Measurements from ENCODE around the gene TCERG1L.
A peak's percentile ranks its signal among the peaks of the same experiment; 100 is the strongest.

The TCERG1L gene

GRCh38 chr10:131065673-131066305 lies 245.7 kb downstream of the TCERG1L start:
- Histone ChIP-seq H3K27ac (no peak overlapping the region), H3K4me3 (ENCODE audit: low read depth, low read length) (no peak overlapping the region), H3K4me2 (ENCODE audit: low read length) (no peak overlapping the region), H3K4me1 (no peaks in the 10 kb centered on the region), H3K9me3 (ENCODE audit: control insufficient read depth, low read length) (no peaks in the 10 kb centered on the region), H3K79me2 (no peaks in the 10 kb centered on the region), H3K27me3 (ENCODE audit: control insufficient read depth, insufficient read depth, low read length) (no peaks in the 10 kb centered on the region), H3K9ac (no peak overlapping the region), H3K36me3 (ENCODE audit: control insufficient read depth, insufficient read depth, low read length) (no peaks in the 10 kb centered on the region), H2AFZ (no peak overlapping the region)
- TF ChIP-seq, protein P1, sequence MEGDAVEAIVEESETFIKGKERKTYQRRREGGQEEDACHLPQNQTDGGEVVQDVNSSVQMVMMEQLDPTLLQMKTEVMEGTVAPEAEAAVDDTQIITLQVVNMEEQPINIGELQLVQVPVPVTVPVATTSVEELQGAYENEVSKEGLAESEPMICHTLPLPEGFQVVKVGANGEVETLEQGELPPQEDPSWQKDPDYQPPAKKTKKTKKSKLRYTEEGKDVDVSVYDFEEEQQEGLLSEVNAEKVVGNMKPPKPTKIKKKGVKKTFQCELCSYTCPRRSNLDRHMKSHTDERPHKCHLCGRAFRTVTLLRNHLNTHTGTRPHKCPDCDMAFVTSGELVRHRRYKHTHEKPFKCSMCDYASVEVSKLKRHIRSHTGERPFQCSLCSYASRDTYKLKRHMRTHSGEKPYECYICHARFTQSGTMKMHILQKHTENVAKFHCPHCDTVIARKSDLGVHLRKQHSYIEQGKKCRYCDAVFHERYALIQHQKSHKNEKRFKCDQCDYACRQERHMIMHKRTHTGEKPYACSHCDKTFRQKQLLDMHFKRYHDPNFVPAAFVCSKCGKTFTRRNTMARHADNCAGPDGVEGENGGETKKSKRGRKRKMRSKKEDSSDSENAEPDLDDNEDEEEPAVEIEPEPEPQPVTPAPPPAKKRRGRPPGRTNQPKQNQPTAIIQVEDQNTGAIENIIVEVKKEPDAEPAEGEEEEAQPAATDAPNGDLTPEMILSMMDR (IDR thresholded peaks at IDR 0.05), result no peak

DNA sequence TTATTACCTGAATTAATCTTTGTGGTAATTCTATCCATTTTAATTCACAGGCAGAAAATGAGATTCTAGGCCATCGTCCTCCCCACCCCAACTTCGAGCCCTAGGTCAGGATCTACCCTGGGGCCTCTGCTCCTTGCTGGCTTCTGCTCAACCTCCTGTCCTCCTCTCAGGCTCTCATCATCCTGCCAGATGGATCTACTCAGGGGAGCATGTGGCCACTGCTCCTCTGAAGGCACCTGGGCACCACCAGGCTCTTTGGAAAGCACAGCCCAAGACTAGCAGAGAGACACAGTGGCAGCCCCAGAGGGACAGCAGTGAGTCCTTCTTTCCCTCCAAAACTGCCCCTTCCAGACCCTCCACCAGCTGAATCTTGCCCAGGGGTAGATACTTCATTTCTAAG lies 248.2 kb downstream of the TCERG1L start:
- no peaks in the 10 kb centered on the region for H3K9me3 ChIP-seq (ENCODE audit: control insufficient read depth, low read length)
- TF ChIP-seq, protein P1 (IDR thresholded peaks at IDR 0.05), result no peak

DNA sequence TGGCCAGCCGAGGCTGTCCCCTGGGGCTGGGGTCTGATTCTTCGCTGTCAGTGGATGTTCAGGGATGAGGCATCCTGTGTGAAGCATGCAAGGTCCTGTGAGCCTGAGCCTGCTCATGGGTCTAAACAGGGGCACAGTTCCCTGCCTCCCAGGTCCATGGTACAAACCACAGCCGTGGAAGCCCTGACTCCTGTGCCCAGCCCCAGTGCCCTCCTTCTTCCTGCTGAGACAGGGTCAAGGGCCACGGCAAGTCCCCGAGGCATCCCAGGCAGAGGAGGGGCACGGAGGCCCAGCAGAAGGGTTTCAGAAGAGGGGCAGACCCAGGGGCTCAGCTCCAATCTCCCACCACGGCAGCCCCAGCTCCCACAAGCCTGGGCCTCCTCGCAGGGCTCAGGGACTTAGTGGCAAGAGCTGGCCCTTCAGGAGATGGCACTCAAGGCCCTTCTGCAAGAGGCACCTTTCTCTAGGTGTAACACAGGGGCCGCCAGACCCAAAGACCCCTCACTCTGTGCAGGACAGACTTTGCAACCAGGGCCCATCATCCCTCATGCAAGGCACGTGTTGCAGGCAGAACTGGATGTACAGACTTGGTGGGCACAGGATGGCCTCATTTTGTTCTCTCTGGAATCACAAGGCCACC lies 248.8 kb downstream of the TCERG1L start:
- H3K4me1 ChIP-seq, result no peaks in the 10 kb centered on the region
- H3K4me3 ChIP-seq (ENCODE audit: low read depth, low read length), result no peak overlapping the region
- H2AFZ ChIP-seq, result no peak overlapping the region
- H3K36me3 ChIP-seq (ENCODE audit: control insufficient read depth, insufficient read depth, low read length), result no peaks in the 10 kb centered on the region
- H3K4me2 ChIP-seq (ENCODE audit: low read length), result no peak overlapping the region
- TF ChIP-seq, protein P1 (IDR thresholded peaks at IDR 0.05), result no peak
- no peaks in the 10 kb centered on the region for H3K27me3 ChIP-seq (ENCODE audit: control insufficient read depth, insufficient read depth, low read length)
- no peaks in the 10 kb centered on the region for H3K9me3 ChIP-seq (ENCODE audit: control insufficient read depth, low read length)
- H3K79me2 ChIP-seq, result no peaks in the 10 kb centered on the region
- H3K27ac ChIP-seq, result no peak overlapping the region
- no peak overlapping the region for H3K9ac ChIP-seq

More for the DNA sequence above, 248.2 kb downstream of the TCERG1L start:
- H3K4me1 ChIP-seq, result no peaks in the 10 kb centered on the region
- H3K4me2 ChIP-seq (ENCODE audit: low read length), result no peak overlapping the region
- H3K36me3 ChIP-seq (ENCODE audit: control insufficient read depth, insufficient read depth, low read length), result no peaks in the 10 kb centered on the region
- no peak overlapping the region for H3K4me3 ChIP-seq (ENCODE audit: low read depth, low read length)
- no peaks in the 10 kb centered on the region for H3K27me3 ChIP-seq (ENCODE audit: control insufficient read depth, insufficient read depth, low read length)
- no peak overlapping the region for H3K9ac ChIP-seq
- no peak overlapping the region for H3K27ac ChIP-seq
- H3K79me2 ChIP-seq, result no peaks in the 10 kb centered on the region
- H2AFZ ChIP-seq, result no peak overlapping the region

GRCh38 chr10:131061216-131061615 lies 250.3 kb downstream of the TCERG1L start:
- no peaks in the 10 kb centered on the region for H3K36me3 ChIP-seq (ENCODE audit: control insufficient read depth, insufficient read depth, low read length)
- H3K27me3 ChIP-seq (ENCODE audit: control insufficient read depth, insufficient read depth, low read length), result no peaks in the 10 kb centered on the region
- H3K4me2 ChIP-seq (ENCODE audit: low read length), result no peak overlapping the region
- H3K79me2 ChIP-seq, result no peaks in the 10 kb centered on the region
- no peaks in the 10 kb centered on the region for H3K4me1 ChIP-seq
- H3K9ac ChIP-seq, result no peak overlapping the region
- no peak overlapping the region for H3K4me3 ChIP-seq (ENCODE audit: low read depth, low read length)
- H3K27ac ChIP-seq, result no peak overlapping the region
- H2AFZ ChIP-seq, result peak overlapping the region; percentile 47
- TF ChIP-seq, protein P1 (IDR thresholded peaks at IDR 0.05), result no peak
- H3K9me3 ChIP-seq (ENCODE audit: control insufficient read depth, low read length), result no peaks in the 10 kb centered on the region

DNA sequence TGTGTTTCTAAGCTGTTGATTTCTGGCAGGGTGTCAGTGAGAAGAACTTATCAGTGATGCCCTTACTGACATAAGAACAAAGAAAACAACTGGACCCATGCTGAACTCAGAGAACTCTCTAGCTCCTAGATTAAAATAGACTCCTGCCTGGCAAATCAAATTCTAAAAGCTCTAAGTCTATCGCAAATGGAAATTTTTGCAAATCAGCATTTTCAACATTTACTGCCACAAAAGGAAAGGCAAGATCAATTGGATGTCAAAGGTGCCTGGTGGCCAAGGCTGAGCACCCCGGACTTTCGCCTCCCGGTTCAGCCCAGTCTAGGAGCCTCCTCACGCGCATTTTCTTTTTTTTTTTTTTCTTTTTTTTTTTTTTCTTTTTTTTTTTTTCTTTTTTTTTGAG lies 251.6 kb downstream of the TCERG1L start:
- Histone ChIP-seq H2AFZ (no peak overlapping the region), H3K27me3 (ENCODE audit: control insufficient read depth, insufficient read depth, low read length) (no peaks in the 10 kb centered on the region), H3K9me3 (ENCODE audit: control insufficient read depth, low read length) (no peaks in the 10 kb centered on the region), H3K9ac (no peak overlapping the region), H3K4me2 (ENCODE audit: low read length) (no peak overlapping the region), H3K79me2 (no peaks in the 10 kb centered on the region), H3K4me3 (ENCODE audit: low read depth, low read length) (no peak overlapping the region), H3K27ac (no peak overlapping the region), H3K4me1 (no peaks in the 10 kb centered on the region), H3K36me3 (ENCODE audit: control insufficient read depth, insufficient read depth, low read length) (no peaks in the 10 kb centered on the region)
- TF ChIP-seq, protein P1 (IDR thresholded peaks at IDR 0.05), result no peak
